ENCODE results near the gene BCAS3. TPM values are rescaled to one million over a fixed set of nuclear protein-coding genes. Genes with fewer than 3 reads are reported as not detected.
A peak's percentile ranks its signal among the peaks of the same experiment; 100 is the strongest.

Gene BCAS3
- total RNA-seq, 2 donors from 2014 or later: 44.1 to 71.5 TPM

DNA sequence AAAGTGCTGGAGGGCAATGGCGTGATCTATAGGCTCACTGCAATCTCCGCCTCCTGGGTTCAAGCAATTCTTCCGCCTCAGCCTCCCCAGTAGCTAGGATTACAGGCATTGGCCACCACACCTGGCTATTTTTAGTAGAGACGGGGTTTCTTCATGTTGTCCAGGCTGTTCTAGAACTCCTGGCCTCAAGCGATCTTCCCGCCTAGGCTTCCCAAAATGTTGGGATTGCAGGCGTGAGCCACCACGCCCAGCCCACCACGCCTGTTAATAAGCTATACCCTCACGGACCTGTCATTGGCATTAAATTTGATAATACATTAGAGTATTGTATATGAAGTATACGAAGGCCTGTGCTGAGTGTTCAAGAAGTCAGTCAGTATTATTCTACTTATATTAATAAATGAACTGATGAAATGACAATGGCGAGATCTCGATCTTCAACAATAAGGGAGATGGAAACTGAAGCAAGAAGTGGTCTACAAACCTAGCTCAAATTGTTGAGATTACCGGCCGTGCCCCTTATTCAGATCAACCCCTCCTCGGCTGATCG is 818 bp upstream of the BCAS3 start:
- Histone ChIP-seq H3K4me1 (peaks cover 12% of the 10 kb centered on the region), H3K4me3 (peak overlapping the region; percentile 36 to 76), H3K36me3 (replicated peaks in 1 of 2; ENCODE audit: insufficient read depth in 1 of 2, low read depth in 2 of 2) (no peaks in the 10 kb centered on the region), H3K9me3 (no peaks in the 10 kb centered on the region), H3K27me3 (no peaks in the 10 kb centered on the region), H3K27ac (peak overlapping the region in 3 of 4 donors; percentile 59 to 84 (median 76))
- WGBS, 2 donors: 25 to 31% methylated on average over 17 of the region's 17 CpGs
- ATAC-seq: no peak
- peak in 1 of 4 donors; percentile 14 for DNase-seq
- intact Hi-C loops (cut with DNase I): no loop called here
- TF ChIP-seq, protein P1, sequence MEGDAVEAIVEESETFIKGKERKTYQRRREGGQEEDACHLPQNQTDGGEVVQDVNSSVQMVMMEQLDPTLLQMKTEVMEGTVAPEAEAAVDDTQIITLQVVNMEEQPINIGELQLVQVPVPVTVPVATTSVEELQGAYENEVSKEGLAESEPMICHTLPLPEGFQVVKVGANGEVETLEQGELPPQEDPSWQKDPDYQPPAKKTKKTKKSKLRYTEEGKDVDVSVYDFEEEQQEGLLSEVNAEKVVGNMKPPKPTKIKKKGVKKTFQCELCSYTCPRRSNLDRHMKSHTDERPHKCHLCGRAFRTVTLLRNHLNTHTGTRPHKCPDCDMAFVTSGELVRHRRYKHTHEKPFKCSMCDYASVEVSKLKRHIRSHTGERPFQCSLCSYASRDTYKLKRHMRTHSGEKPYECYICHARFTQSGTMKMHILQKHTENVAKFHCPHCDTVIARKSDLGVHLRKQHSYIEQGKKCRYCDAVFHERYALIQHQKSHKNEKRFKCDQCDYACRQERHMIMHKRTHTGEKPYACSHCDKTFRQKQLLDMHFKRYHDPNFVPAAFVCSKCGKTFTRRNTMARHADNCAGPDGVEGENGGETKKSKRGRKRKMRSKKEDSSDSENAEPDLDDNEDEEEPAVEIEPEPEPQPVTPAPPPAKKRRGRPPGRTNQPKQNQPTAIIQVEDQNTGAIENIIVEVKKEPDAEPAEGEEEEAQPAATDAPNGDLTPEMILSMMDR (IDR thresholded peaks at IDR 0.05): no peak
- TF ChIP-seq POLR2A (IDR thresholded peaks at IDR 0.05): no peak

- 0 to 3% methylated on average over 5 to 6 of the region's 6 CpGs for WGBS, 2 donors
- Histone ChIP-seq H3K9me3 (no peaks in the 10 kb centered on the region), H3K4me3 (peak overlapping the region; percentile 13 to 76), H3K4me1 (peaks cover 12% of the 10 kb centered on the region), H3K27me3 (no peaks in the 10 kb centered on the region), H3K27ac (peak overlapping the region; percentile 35 to 84 (median 68)), H3K36me3 (replicated peaks in 1 of 2; ENCODE audit: insufficient read depth in 1 of 2, low read depth in 2 of 2) (no peaks in the 10 kb centered on the region)
- intact Hi-C loops (cut with DNase I): no loop called here
- no peak for ATAC-seq
- TF ChIP-seq, protein P1 (IDR thresholded peaks at IDR 0.05): no peak
- TF ChIP-seq POLR2A (IDR thresholded peaks at IDR 0.05): no peak
- no peak for DNase-seq
Observed at GRCh38 chr17:60678118-60678444, 430 bp downstream of the BCAS3 start.

- no peaks in the 10 kb centered on the region for H3K36me3 ChIP-seq (replicated peaks in 1 of 2; ENCODE audit: insufficient read depth in 1 of 2, low read depth in 2 of 2)
- intact Hi-C loops (cut with DNase I): no loop called here
Observed at GRCh38 chr17:60679287-60679686, 1.6 kb downstream of the BCAS3 start.

DNA sequence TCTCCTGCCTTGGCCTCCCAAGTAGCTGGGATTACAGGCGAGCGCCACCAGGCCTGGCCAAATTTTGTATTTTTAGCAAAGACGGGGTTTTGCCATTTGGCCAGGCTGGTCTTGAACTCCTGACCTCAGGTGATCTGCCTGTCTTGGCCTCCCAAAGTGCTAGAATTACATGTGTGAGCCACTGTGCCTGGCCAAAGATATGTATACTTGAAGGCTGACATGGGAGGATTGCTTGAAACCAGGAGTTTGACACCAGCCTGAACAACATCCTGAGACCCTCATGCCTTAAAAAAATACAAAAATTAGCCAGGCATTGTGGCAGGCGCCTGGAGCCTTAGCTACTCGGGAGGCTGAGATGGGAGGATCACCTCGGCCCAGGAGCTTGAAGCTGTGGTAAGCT is 3.1 kb downstream of the BCAS3 start:
- no peak for DNase-seq
- WGBS, 2 donors: 97 to 100% methylated on average over 5 to 6 of the region's 6 CpGs
- Histone ChIP-seq H3K27me3 (no peaks in the 10 kb centered on the region), H3K4me1 (peaks cover 12% of the 10 kb centered on the region), H3K36me3 (replicated peaks in 1 of 2; ENCODE audit: insufficient read depth in 1 of 2, low read depth in 2 of 2) (no peaks in the 10 kb centered on the region), H3K4me3 (no peak overlapping the region), H3K27ac (no peak overlapping the region), H3K9me3 (no peaks in the 10 kb centered on the region)
- intact Hi-C loops (cut with DNase I): no loop called here
- ATAC-seq: no peak
- TF ChIP-seq POLR2A (IDR thresholded peaks at IDR 0.05): no peak
- TF ChIP-seq, protein P1 (IDR thresholded peaks at IDR 0.05): no peak

More at GRCh38 chr17:60679287-60679686, 1.6 kb downstream of the BCAS3 start:
- WGBS, 2 donors: 69 to 76% methylated on average over 4 of the region's 4 CpGs
- Histone ChIP-seq H3K4me1 (peaks cover 12% of the 10 kb centered on the region), H3K9me3 (no peaks in the 10 kb centered on the region), H3K27ac (no peak overlapping the region), H3K27me3 (no peaks in the 10 kb centered on the region), H3K4me3 (no peak overlapping the region)
- ATAC-seq (no peak), DNase-seq (no peak)
- TF ChIP-seq, protein P1 (IDR thresholded peaks at IDR 0.05): no peak
- no peak for TF ChIP-seq POLR2A (IDR thresholded peaks at IDR 0.05)

- no peak for DNase-seq
- Histone ChIP-seq H3K27me3 (no peaks in the 10 kb centered on the region), H3K4me1 (no peaks in the 10 kb centered on the region), H3K4me3 (no peak overlapping the region), H3K36me3 (replicated peaks in 1 of 2; ENCODE audit: insufficient read depth in 1 of 2, low read depth in 2 of 2) (peaks cover 0 to 5% of the 10 kb centered on the region in 2 donors), H3K9me3 (no peaks in the 10 kb centered on the region), H3K27ac (no peak overlapping the region)
- ATAC-seq: no peak
- TF ChIP-seq POLR2A (IDR thresholded peaks at IDR 0.05): no peak
- TF ChIP-seq, protein P1 (IDR thresholded peaks at IDR 0.05): no peak
- WGBS, 2 donors: 93 to 96% methylated on average over 7 of the region's 7 CpGs
- intact Hi-C loops (cut with DNase I): no loop called here
Observed at GRCh38 chr17:60685437-60685836, 7.8 kb downstream of the BCAS3 start.

Measured in body of pancreas (tissue), 4 donors.